Measurements from ENCODE around the gene ERCC1.

The ERCC1 gene

DNA sequence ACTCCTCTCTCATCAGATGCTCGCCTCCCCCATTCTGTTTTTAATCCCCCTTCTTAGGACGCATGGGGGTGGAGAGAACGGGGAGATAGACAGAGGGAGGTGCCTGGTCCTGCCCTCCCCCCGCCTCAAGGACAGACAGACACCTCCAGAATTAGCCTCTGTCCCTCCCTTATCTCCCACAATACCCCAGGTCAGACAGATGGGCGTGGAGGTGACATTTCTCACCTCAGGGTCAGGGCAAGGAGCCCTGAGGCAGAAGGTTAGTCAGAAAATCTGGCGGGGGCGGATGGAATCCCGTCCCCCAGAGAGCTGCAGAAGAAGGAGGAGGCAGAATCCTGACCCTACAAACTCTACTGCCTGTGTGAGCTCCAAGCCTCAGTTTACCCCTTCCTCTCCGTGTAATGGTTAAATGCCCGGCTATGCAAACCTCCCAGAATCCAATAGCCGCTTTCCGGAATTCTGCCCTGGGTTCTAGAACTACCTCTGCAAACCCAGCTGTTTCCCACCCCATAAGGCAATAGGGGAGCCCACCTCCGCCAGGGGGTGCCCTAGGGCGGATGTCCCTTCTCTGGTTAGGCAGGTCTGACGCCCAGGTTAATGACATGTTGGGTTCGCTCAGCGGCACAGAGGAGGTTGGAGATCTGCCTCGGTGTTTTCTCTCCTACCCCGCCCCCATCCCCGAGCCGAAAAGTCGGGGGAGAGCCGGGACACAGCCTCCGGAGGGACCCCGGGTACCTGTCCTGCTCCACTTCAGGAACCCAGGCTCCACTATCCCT is 19.7 kb downstream of the ERCC1 start:
- peak in 1 of 2 experiments; percentile 15 for DNase-seq

DNA sequence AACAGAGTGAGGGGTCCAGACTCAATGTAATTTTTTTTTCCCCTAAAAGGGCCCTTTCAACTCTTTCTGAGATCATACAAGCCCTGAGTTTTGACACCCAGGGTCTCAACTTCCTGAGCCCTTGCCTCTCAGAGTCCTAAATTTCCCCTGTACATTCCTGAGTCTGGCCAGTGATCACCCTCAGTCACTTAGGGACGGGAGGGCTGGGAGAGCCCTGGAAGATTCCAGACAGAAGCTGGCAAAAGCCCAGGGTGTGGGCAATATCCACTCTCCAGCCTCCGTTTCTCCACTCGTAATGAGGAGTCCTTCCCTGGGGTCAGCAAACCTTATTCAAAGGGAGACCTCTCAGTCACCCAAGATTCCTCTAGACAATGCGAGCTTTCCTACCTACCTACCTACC is 20.4 kb downstream of the ERCC1 start:
- no peak for DNase-seq

DNA sequence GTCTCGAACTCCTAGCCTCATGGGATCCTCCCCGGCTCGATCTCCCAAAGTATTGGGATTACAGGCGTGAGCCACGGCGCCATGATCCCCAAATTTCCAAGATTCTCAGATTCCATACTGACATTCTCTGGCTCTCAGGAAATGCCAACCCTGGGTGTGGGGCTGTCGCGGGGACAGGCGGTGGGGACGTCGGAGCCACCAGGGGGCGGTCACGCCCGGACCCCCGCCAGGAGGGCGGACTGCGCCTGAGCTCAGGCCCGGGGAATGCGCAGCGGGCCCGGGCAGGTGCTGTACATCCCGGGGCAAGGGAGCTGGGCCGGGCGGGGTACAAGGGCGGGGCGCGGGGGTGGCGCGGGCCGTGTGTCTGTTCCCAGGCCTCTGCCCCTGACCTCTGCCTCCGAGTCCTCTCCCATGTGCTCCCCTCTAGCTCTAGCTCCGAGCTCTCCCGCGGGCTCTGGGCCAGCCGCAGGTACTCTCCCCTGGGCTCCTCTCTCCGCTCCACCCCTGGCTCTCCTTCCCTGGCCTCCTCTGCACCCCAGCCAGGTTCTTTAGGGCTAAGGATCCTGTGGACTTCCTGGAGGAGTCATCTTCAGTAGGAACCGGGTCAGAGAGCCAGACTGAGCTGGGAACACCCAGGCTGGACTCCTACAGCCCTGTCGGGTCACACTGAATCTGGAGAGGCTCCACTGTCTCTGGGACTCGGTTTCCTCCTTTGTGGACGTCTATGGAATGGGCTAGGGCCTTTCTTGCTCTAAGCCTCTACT is 21.2 kb downstream of the ERCC1 start:
- no peak for DNase-seq

- DNase-seq = no peak
Observed at GRCh38 chr19:45401815-45402214, 21.9 kb downstream of the ERCC1 start.

- no peak for DNase-seq
Observed at GRCh38 chr19:45400192-45400591, 23.5 kb downstream of the ERCC1 start.

- DNase-seq = no peak
Observed at GRCh38 chr19:45395821-45396617, 27.7 kb downstream of the ERCC1 start.

- no peak for DNase-seq
Observed at GRCh38 chr19:45391871-45392665, 31.6 kb downstream of the ERCC1 start.

- DNase-seq = no peak
Observed at GRCh38 chr19:45391346-45391745, 32.4 kb downstream of the ERCC1 start.

GRCh38 chr19:45385392-45386221 is 38.1 kb downstream of the ERCC1 start:
- DNase-seq = no peak

GRCh38 chr19:45382426-45382825 is 41.3 kb downstream of the ERCC1 start:
- DNase-seq = no peak

DNA sequence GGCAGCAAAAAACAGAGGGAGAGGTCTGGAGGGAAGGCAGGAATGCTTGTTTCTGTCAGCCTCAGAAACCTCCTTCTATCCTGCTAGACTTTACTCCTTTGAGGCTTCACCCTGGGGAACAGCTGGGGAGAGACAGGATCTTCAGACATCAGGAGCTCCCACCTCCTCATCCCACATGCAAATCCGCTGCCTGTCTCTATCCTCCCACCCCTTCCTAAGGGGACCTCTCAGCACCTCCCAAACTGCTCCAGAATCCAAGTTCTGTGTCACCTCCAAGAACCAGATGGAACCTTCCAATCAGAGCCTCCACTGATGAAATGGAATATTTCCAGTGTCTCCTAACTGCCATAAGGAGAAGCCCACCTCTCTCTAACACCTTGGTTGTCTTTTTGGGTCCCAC is 43.6 kb downstream of the ERCC1 start:
- no peak for DNase-seq

DNA sequence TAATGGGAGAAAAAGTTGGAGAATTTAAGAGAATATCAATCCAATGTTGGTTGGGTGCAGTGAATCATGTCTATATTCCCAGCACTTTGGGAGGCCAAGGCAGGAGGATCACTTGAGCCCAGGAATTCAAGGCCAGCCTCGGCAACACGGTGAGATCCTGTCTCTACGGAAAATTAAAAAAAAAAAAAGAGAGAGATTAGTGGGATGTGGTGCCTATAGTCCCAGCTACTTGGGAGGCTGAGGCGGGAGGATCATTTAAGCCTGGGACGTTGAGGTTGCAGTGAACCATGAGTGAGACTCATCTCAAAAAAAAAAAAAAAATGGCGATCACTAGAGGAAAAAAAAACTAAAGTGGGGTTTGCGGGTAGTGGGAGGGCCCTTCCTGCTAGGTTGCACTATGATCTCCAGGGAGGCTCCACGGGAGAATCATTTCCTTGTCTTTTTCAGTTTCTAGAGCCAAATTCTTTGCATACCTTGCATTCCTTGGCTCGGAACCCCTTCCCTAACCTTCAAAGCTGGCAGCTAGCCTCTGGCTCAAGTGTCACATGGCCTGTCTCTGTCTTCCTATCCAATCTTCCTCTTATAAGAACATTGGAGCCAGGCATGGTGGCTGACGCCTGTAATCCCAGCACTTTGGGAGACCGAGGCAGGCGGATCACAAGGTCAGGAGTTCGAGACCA is 47.5 kb downstream of the ERCC1 start:
- DNase-seq = no peak

- peak; percentile 97 to 99 for DNase-seq
Observed at GRCh38 chr19:45370410-45371204, 53.1 kb downstream of the ERCC1 start, which contains the start of gene ERCC2. Gene ERCC2, minus strand, starts transcription at chr19:45370573. Its CDS starts 33 bp downstream, at chr19:45370540.

DNA sequence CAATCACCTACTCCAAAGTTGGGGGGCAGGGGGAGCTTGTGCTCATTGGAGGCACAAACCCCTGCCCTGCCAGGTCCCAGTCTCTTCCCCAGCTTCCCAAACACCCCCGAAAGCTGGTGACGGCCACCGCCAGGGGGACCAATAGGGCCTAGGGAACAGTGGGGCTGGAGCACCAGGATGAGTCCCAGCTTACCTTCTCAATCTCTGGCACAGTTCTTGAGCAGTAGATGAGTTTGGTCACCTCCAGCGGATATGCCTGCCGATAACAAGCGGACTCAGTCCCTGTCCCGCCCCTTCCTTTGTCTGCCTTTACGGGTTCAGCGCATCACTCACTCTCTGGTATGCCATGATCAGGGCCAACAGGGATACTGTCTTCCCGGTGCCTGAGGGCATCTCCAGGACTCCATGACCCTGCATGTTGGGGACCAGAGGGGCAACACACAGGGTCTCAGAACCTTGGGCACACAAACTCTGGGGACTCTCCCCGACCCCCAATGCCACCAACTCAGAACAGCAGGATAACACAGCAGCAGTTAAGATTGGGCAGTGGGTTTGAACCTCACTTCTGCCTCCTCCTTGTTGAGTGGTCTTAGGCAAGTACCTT is 54.9 kb downstream of the ERCC1 start:
- DNase-seq = no peak

DNA sequence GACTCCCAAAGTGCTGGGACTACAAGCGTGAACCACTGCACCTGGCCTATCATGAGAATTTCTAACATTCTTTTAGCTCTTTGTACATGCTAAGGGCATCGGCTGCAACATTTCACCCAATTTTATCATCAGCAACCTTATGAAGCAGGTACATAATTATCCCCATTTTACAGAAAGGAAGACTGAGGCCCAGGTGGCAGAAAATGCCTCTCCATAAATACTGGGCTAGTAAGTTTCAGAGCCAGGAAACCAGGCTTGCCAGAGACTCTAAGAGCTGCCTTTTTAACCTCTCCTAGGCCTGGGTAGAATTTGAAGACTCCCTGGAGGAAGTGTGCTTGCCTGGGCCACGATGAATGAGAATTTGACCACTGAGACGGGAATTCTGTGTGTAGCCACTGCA is 55.6 kb downstream of the ERCC1 start:
- DNase-seq = no peak

DNA sequence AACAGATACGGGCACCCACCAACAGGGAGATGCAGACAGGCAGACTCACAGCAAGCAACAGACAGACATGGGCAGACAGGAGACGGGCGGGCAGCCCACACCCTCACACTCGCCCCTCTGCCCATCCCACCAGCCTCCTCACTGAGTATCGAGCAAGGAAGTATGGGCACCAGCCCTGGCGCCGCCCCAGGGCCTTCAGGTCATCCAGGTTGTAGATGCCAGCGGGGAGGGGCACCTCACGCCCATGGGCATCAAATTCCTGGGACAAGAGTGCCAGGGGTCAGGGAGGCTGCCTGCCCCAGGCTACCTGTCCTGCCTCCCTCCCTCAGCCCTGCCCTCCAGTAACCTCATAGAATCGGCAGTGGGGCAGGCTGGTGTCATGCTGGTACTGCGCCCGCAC is 59.0 kb downstream of the ERCC1 start:
- DNase-seq = no peak

DNA sequence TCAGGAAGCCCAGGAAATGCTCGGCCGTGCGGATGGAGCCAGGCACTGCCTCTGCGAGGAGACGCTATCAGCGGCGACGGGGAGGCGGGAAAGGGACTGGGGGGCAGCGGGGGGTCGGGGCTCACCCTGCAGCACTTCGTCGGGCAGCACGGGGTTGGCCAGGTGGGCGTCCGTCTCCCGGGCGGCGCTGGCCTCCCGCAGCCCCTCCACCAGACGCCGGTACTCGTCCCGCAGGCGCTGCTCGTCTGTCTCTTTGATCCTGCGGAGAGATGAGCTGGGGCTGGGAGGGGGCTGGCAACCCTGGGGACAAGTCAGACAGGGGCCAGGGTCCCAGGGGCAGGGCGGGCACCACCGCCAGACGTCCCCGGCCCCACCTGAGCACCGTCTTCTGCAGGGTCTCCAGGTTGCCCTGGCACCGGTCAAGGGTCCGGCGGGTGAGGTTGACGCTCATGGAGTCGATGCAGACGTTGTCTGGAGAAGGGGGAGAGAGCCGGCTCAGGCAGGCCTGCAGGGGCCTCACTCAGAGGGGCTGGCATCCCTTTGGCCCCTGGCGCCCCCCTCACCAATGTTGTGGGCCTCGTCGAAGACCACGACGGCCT is 59.8 kb downstream of the ERCC1 start:
- DNase-seq = no peak

DNA sequence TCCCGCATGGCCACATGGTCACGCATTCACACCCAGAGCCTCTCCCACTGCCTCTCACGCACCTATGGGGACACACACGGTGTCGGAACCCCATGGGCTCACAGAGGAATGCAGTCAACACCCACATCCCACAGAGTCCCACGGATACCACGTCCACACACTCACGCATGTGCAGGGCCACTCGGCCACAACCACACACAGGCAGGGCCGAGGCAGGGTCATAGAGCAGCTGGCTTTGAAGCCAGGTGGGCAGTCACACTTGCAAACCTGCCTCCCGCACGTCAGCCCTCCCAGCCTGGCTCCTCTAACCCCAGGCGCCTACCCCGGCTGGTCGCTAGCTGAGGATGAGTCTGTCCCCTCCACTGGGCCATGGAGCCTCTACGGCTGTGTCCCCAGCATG is 61.4 kb downstream of the ERCC1 start:
- DNase-seq = no peak

GRCh38 chr19:45361608-45362007 is 62.1 kb downstream of the ERCC1 start:
- no peak for DNase-seq

Measured in NCI-H2081 (cell line).